HG02759 (cell line): ENCODE data around the gene TUBGCP2.
A peak's percentile ranks its signal among the peaks of the same experiment; 100 is the strongest.

Experiments used
- ATAC-seq: cut with Tn5 transposase; IDR thresholded peaks from one replicate; pipeline ENCODE4 v1.9.1; 2021; ENCODE audit warnings: mild to moderate bottlenecking, moderate library complexity; ENCODE audit not compliant: unreplicated experiment

Gene TUBGCP2, protein sequence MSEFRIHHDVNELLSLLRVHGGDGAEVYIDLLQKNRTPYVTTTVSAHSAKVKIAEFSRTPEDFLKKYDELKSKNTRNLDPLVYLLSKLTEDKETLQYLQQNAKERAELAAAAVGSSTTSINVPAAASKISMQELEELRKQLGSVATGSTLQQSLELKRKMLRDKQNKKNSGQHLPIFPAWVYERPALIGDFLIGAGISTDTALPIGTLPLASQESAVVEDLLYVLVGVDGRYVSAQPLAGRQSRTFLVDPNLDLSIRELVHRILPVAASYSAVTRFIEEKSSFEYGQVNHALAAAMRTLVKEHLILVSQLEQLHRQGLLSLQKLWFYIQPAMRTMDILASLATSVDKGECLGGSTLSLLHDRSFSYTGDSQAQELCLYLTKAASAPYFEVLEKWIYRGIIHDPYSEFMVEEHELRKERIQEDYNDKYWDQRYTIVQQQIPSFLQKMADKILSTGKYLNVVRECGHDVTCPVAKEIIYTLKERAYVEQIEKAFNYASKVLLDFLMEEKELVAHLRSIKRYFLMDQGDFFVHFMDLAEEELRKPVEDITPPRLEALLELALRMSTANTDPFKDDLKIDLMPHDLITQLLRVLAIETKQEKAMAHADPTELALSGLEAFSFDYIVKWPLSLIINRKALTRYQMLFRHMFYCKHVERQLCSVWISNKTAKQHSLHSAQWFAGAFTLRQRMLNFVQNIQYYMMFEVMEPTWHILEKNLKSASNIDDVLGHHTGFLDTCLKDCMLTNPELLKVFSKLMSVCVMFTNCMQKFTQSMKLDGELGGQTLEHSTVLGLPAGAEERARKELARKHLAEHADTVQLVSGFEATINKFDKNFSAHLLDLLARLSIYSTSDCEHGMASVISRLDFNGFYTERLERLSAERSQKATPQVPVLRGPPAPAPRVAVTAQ

GRCh38 chr10:133308421-133309099, at the start of gene TUBGCP2, which contains the start of gene ZNF511:
Gene TUBGCP2 (minus strand): TSS chr10:133308872. CDS start chr10:133302941, 5,931 bp downstream.
Gene ZNF511 (plus strand): TSS chr10:133308914. CDS start chr10:133308944, 30 bp downstream.
- ATAC-seq, result peak; percentile 88

- peak; percentile 79 for ATAC-seq
Measured at GRCh38 chr10:133357285-133358161, 48.9 kb upstream of the TUBGCP2 start, which contains the start of gene FUOM. Gene FUOM (minus strand): TSS chr10:133358019. CDS start chr10:133358007, 12 bp downstream.

DNA sequence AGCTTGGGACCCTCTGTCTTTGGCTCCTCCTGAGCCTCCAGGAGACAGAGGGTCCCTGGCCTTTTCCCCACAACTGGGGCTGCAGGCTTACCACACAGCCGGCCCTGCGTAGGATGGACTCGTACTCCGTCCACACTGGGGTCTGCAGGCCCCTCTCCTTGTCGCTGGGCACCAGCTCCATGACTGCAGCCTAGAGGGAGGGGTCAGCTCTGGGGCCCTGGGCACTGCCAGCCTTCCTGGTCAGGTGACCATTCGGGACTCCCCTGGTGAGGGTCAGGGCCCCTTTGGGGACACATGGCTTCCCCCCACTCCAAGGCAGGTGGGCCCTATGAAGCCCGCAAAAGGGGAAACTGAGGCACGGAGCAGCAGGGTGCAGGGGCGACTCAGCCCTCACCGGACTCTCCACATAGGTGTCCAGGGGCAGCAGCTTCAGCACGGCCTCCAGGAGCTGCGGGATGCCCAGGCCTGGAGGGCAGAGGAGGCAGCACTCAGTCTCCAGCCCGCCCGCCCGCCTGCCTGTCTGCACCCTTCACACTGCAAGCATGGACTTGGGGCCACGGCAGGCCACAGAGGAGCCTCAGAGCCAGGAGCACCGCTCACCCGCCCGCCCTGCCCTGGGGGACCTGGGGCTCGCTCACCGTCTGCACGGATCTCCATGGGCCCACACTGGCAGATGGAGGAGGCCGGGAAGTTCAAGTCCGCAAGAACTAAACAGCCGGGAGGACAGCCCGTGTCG, 48.0 kb upstream of the TUBGCP2 start:
- no peak for ATAC-seq

- no peak for ATAC-seq
Measured at GRCh38 chr10:133355991-133356390, 47.3 kb upstream of the TUBGCP2 start.

GRCh38 chr10:133355266-133355665, 46.6 kb upstream of the TUBGCP2 start:
- no peak for ATAC-seq

DNA sequence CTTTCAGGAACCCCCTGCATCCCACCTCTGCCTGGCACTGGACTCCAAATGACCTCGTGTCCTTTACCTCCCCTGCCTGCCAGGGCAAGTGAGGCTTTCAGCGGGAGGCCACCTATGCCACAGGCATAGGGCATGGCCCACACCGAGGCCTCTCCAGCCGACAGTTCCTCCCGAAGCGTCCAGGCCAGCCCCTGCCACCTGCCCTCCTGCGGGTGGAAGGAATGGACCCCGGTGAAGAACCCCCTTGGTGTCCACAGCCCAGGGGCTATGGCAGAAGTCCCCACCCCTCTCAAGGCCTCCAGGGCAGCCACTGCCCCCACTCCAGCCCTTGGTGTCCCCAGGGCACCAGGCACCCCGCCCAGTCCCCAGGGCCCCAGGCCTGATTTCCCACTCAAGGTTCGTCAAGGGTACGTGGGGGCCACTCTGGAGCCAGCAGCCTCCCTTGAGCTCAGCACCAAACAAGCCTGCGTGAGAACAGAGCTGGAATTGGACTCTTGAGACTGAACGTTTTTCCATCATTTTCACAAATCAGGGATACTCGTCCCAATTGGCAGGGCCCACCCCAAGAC, 46.1 kb upstream of the TUBGCP2 start:
- ATAC-seq, result no peak

GRCh38 chr10:133353988-133354605, 45.4 kb upstream of the TUBGCP2 start:
- no peak for ATAC-seq

DNA sequence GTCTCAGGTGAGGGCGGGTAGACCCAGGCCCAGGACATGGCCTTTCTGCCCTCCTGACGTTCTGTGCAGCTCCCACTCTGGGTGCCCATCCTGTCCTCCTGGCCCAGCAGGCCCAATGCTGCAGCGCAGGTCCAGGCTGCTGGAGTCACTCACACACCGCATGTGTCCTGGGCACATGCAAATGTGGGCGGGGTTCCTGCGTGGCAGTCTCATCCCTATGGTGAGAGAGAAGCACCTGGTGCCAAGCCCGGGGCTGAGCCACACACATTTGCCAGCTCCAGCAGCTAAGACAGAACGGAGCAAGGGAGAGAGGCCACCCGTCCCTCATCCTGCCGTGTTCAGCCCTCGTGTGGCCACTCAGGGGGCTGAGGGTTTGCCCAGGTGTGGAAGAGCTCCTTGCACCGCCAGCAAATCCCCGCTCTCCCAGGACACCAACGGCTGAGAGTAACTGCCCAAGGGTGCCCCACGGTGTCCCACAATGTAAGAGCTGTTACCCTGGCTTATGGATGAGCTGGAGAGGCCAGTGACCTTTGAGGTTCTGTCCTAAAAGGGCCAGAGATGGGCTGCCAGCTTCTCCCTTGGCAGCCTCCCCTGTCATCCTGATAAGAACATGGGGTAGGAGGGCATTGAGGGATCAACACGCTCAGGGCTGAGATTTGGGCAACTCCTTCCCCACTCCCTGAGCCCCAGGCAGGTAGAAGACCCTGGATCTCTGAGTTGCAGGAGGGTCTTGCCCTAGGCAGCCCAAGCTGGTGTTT, 44.7 kb upstream of the TUBGCP2 start:
- ATAC-seq, result no peak

- no peak for ATAC-seq
Measured at GRCh38 chr10:133351408-133352318, 43.0 kb upstream of the TUBGCP2 start.

- ATAC-seq, result no peak
Measured at GRCh38 chr10:133350950-133351329, 42.3 kb upstream of the TUBGCP2 start.

GRCh38 chr10:133350283-133350949, 41.7 kb upstream of the TUBGCP2 start:
- ATAC-seq, result no peak

- no peak for ATAC-seq
Measured at GRCh38 chr10:133349577-133350011, 40.9 kb upstream of the TUBGCP2 start.

DNA sequence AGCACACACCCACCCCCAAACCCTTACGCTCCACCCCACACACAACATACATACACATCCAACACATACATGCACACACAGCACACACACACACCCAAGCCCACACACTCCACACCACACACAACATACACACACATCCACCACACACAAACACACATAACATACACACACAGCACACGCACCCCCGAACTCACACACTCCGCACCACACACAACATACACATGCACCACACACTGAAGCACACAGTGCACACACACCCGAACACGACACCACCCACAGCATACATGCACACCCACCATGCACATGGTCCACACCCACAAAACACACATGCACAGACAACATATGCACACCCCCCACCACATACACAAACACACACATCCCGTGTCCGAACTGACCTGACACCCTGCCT, 40.5 kb upstream of the TUBGCP2 start:
- no peak for ATAC-seq

DNA sequence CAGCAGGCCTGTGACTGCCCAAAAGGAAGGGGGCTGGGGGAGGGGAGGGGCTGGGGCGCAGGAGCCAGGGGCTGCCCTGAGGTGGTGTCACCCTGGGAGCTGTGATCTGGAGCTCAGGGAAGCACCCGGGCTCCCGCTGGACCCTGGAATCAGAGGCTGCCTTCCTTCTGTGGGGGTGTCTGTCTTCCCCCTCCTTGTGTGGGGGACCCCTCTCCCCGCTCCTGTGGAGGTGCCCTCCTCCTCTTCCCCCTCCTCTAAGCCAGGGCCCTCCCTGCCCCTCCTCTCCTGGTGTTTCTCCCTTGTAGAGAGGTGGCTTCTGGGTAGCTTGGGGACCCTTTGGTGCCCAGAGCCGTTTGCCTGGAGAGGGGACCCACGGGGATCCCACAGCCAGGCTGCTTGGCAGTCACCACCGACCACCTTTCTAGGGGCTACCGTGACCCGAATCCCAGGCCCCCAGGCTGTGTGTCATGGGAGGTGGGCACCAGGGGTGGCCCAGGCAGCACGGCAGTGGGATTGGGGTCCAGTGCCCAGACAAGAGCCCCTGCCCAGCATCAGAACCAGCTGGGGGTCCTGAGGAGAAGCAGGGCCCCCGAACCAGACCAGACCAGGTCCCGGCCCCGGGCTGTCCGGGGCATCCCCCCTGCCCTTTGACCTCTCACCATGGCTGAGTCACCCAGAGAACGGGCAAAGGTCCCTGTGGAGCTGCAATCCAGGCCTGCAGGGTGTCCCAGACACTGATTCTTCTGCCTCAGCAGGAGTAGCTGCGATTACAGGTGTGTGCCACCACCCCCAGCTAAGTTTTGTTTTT, 39.2 kb upstream of the TUBGCP2 start:
- no peak for ATAC-seq

DNA sequence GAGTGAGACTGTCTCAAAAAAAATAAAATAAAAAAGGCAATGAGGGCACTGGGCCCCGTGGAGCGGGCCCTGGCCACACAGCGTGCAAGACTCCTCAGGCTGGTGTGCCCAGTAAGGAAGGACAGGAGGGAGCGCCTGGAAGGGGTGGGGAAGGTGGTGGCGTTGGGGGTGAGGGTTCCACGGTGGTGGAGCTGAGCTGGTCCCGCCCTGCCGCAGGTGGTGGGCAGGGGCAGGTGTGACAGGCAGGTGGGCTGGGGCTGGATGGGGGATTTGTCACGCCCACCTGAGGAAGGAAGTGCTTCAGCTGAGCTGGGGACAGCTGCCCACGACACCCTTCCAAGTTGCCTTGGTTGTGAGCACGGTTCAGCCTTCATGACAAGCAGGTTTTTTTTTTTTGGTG, 37.7 kb upstream of the TUBGCP2 start:
- no peak for ATAC-seq
